Measurements from ENCODE around the gene CTDSP2. TPM values are rescaled to one million over a fixed set of nuclear protein-coding genes. Genes with fewer than 3 reads are reported as not detected.

The CTDSP2 gene
- total and polyA plus RNA-seq, 2 experiments from 2014 or later = 52.7 to 97.3 TPM

DNA sequence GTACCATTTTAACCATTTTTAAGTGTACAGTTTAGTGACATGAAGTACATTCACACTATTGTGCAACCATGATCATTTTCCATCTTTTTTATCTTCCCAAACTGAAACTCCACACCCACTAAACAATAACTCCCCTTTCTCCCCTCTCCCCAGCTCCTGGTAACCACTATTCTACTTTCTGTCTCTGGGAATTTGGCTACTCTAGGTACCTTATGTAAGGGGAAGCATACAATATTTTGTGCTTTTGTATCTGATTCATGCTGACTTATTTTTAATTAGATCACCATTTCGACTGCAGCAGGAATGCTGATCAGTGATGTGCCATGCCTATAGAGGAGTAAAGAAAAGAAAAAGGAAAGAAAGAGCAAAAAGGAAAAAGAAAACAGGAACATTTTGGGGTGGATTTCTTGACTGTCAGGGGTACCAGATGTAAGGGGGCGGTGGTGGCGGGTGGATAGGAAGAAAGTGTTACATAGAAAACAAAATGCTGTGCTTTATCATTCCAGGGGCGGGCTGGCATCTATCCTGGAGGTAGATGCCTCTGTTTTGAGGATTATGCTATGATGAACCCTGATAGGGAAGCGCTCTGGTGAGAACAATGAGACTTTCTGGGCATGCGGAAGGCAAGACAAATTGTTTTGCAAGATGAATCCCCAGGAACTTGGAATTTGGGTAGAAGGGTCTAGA is 45.2 kb upstream of the CTDSP2 start:
- no peak overlapping the region for H3K9ac ChIP-seq
- no peak overlapping the region for H2AFZ ChIP-seq
- no peak overlapping the region for H3K4me3 ChIP-seq
- no peaks in the 10 kb centered on the region for H4K20me1 ChIP-seq (ENCODE audit: insufficient read depth)
- H3K4me1 ChIP-seq (ENCODE audit: insufficient read depth) = peaks cover 89% of the 10 kb centered on the region
- in situ Hi-C loops (cut with MboI) = no loop called here
- 64 to 72% methylated on average over 6 of the region's 6 CpGs for WGBS, 2 experiments (ENCODE audit: low coverage in 1 of 2, low lambda C conversion rate in 2 of 2, missing lambda C conversion rate in 2 of 2)
- H3K79me2 ChIP-seq (ENCODE audit: insufficient read depth) = no peaks in the 10 kb centered on the region
- no peaks in the 10 kb centered on the region for H3K9me3 ChIP-seq (ENCODE audit: low read depth)
- H3K9me2 ChIP-seq (ENCODE audit: insufficient read depth) = no peaks in the 10 kb centered on the region
- H3K4me2 ChIP-seq (ENCODE audit: unreplicated experiment) = no peak overlapping the region
- DNase-seq = peak; percentile 66
- H3K36me3 ChIP-seq (ENCODE audit: low read depth) = no peaks in the 10 kb centered on the region
- H3F3A ChIP-seq (ENCODE audit: insufficient read depth) = peaks cover 82% of the 10 kb centered on the region
- H3K27ac ChIP-seq = peak overlapping the region; percentile 95
- no peak for TF ChIP-seq EZH2 (IDR thresholded peaks at IDR 0.05; ENCODE audit: insufficient read depth, poor library complexity, severe bottlenecking)
- TF ChIP-seq EZH2phosphoT487 (IDR thresholded peaks at IDR 0.05; ENCODE audit: insufficient read depth, low read depth) = no peak
- H3K27me3 ChIP-seq (replicated peaks; ENCODE audit: insufficient read depth) = no peaks in the 10 kb centered on the region

DNA sequence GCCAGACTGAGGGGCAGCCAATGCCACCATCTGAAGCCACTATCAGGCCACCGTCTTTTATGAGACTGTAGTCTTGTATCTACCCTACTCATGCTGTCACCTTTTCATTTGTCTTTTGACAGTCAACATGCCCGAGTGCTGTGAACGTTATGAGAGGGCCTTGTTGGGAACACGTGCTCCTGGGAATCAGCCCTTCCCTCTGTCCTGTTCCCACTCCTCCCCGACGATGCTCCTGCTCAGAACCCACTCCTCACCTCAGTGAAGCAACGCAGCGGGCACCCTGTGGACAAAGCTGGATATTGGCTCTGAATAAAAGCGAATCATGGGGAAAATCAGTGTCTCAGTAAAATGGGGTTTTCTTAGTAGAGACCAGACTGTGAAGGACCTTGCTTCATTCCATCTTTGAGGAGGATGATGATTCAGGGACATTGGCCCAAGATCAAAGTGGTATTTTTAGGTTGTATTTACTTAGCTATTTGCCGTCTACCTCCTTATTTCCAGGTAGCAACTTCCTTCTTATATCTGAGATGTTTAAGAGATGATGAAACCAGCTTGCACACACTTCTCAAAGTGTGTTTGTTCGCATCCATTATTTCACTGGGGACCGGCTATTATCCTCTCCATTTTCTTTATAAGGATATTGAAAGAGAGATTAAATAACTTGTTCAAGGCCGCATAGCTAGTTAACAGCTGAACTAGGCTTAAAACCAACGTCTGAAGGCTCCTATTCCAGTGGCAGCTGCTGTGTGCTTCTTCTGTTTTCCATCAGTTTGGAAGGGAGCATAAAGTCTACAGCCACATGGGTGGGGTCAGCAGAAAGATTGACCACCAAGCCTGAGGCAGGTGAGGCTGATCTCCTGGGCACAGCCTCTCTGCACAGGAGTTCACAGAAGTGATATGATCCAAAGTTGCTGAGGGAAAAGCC is 43.9 kb upstream of the CTDSP2 start:
- Histone ChIP-seq H3K27ac (peak overlapping the region; percentile 95), H3K4me3 (no peak overlapping the region), H3K36me3 (ENCODE audit: low read depth) (no peaks in the 10 kb centered on the region), H3K4me2 (ENCODE audit: unreplicated experiment) (peak overlapping the region; percentile 90), H3K79me2 (ENCODE audit: insufficient read depth) (no peaks in the 10 kb centered on the region), H2AFZ (peak overlapping the region; percentile 27; the same call in 1 of the 2 replicates), H3F3A (ENCODE audit: insufficient read depth) (peaks cover 75% of the 10 kb centered on the region), H3K9me2 (ENCODE audit: insufficient read depth) (no peaks in the 10 kb centered on the region), H3K27me3 (replicated peaks; ENCODE audit: insufficient read depth) (no peaks in the 10 kb centered on the region), H3K9ac (peak overlapping the region; percentile 80), H3K4me1 (ENCODE audit: insufficient read depth) (peaks cover 80% of the 10 kb centered on the region), H4K20me1 (ENCODE audit: insufficient read depth) (no peaks in the 10 kb centered on the region), H3K9me3 (ENCODE audit: low read depth) (no peaks in the 10 kb centered on the region)
- 44 to 46% methylated on average over 14 of the region's 14 CpGs for WGBS, 2 experiments (ENCODE audit: low coverage in 1 of 2, low lambda C conversion rate in 2 of 2, missing lambda C conversion rate in 2 of 2)
- TF ChIP-seq EZH2 (IDR thresholded peaks at IDR 0.05; ENCODE audit: insufficient read depth, poor library complexity, severe bottlenecking) (no peak), EZH2phosphoT487 (IDR thresholded peaks at IDR 0.05; ENCODE audit: insufficient read depth, low read depth) (no peak)
- peak; percentile 73 for DNase-seq
- in situ Hi-C loops (cut with MboI) = no loop called here

DNA sequence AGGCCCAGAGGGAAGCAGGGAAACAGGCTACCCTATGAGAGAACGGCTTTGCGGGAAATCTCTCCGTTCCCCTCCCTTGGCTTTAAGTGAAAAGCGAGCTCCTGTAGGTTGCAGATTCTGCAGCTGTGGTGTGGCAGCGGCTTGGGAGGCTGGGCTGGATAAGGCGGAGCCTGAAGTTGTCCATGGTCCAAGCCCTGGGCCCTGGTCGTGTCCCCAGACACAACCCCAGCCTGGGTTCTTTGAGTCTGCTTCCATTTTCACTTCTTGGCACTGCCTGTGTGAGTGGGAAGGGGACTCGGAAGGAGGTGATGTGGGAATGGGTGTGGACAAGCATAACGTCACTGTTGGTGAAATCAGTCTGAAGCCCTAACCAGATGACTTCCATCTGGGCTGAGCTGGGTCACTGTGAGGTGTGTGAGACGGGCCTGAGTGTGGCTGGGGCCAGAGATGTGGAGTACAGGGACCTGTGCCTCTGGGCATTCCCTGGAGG is 43.0 kb upstream of the CTDSP2 start:
- Histone ChIP-seq H3K27ac (peak overlapping the region; percentile 95), H3K4me1 (ENCODE audit: insufficient read depth) (peaks cover 71% of the 10 kb centered on the region), H3K79me2 (ENCODE audit: insufficient read depth) (no peaks in the 10 kb centered on the region), H3K4me3 (peak overlapping the region; percentile 58), H3F3A (ENCODE audit: insufficient read depth) (peaks cover 66% of the 10 kb centered on the region), H4K20me1 (ENCODE audit: insufficient read depth) (no peaks in the 10 kb centered on the region), H3K27me3 (replicated peaks; ENCODE audit: insufficient read depth) (no peaks in the 10 kb centered on the region), H3K36me3 (ENCODE audit: low read depth) (no peaks in the 10 kb centered on the region), H3K9me2 (ENCODE audit: insufficient read depth) (no peaks in the 10 kb centered on the region), H3K9ac (peak overlapping the region; percentile 80), H3K9me3 (ENCODE audit: low read depth) (no peaks in the 10 kb centered on the region), H2AFZ (0 out of 2 replicates have a peak overlapping the region, but pooled peaks have one; percentile 68), H3K4me2 (ENCODE audit: unreplicated experiment) (peak overlapping the region; percentile 90)
- peak; percentile 95 for DNase-seq
- no peak for TF ChIP-seq EZH2phosphoT487 (IDR thresholded peaks at IDR 0.05; ENCODE audit: insufficient read depth, low read depth)
- no peak for TF ChIP-seq EZH2 (IDR thresholded peaks at IDR 0.05; ENCODE audit: insufficient read depth, poor library complexity, severe bottlenecking)
- WGBS, 2 experiments (ENCODE audit: low coverage in 1 of 2, low lambda C conversion rate in 2 of 2, missing lambda C conversion rate in 2 of 2) = 2 to 3% methylated on average over 10 of the region's 10 CpGs
- in situ Hi-C loops (cut with MboI) = no loop called here

GRCh38 chr12:57888409-57889157 is 42.1 kb upstream of the CTDSP2 start:
- TF ChIP-seq EZH2phosphoT487 (IDR thresholded peaks at IDR 0.05; ENCODE audit: insufficient read depth, low read depth) = 0 out of 2 replicates have a peak, but pooled peaks have one; percentile 47
- no peak for TF ChIP-seq EZH2 (IDR thresholded peaks at IDR 0.05; ENCODE audit: insufficient read depth, poor library complexity, severe bottlenecking)
- DNase-seq = peak; percentile 88
- peak overlapping the region; percentile 95 for H3K27ac ChIP-seq
- peaks cover 58% of the 10 kb centered on the region for H3F3A ChIP-seq (ENCODE audit: insufficient read depth)
- H3K4me3 ChIP-seq = peak overlapping the region; percentile 58
- 4 to 8% methylated on average over 15 of the region's 15 CpGs for WGBS, 2 experiments (ENCODE audit: low coverage in 1 of 2, low lambda C conversion rate in 2 of 2, missing lambda C conversion rate in 2 of 2)
- no peaks in the 10 kb centered on the region for H3K27me3 ChIP-seq (replicated peaks; ENCODE audit: insufficient read depth)
- H3K36me3 ChIP-seq (ENCODE audit: low read depth) = no peaks in the 10 kb centered on the region
- peaks cover 63% of the 10 kb centered on the region for H3K4me1 ChIP-seq (ENCODE audit: insufficient read depth)
- H4K20me1 ChIP-seq (ENCODE audit: insufficient read depth) = no peaks in the 10 kb centered on the region
- no peaks in the 10 kb centered on the region for H3K9me3 ChIP-seq (ENCODE audit: low read depth)
- H3K9ac ChIP-seq = peak overlapping the region; percentile 80
- peak overlapping the region; percentile 68 for H2AFZ ChIP-seq
- no peaks in the 10 kb centered on the region for H3K9me2 ChIP-seq (ENCODE audit: insufficient read depth)
- in situ Hi-C loops (cut with MboI) = no loop called here
- no peaks in the 10 kb centered on the region for H3K79me2 ChIP-seq (ENCODE audit: insufficient read depth)
- H3K4me2 ChIP-seq (ENCODE audit: unreplicated experiment) = peak overlapping the region; percentile 90

Measured in GM23248 (cell line).